GM18909 (cell line): ENCODE measurements around the gene ARHGAP12.

Source experiments
- ATAC-seq: cut with Tn5 transposase; IDR thresholded peaks from one replicate; pipeline ENCODE4 v1.9.1; 2021; ENCODE audit warnings: mild to moderate bottlenecking; ENCODE audit not compliant: unreplicated experiment, poor library complexity

The ARHGAP12 gene

GRCh38 chr10:31952066-31952465, 23.4 kb upstream of the ARHGAP12 start:
- ATAC-seq = no peak

- no peak for ATAC-seq
Observed at GRCh38 chr10:31949266-31949665, 20.6 kb upstream of the ARHGAP12 start.

DNA sequence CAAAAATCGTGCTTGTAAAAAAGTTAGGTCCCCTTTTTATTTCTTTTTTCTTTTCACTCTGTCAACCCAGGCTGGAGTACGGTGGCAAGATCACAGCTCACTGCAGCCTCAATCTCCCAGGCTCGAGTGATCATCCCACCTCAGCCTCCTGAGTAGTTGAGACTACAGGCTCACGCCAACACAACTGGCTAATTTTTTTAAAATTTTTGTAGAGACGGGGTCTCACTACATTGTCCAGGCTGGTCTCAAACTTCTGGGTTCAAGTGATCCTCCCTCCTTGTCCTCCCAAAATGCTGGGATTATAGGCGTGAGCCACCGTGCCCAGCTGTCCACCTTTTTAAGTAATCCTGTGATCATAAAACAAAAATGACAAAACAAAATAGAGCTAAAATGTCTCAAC, 19.4 kb upstream of the ARHGAP12 start:
- no peak for ATAC-seq

DNA sequence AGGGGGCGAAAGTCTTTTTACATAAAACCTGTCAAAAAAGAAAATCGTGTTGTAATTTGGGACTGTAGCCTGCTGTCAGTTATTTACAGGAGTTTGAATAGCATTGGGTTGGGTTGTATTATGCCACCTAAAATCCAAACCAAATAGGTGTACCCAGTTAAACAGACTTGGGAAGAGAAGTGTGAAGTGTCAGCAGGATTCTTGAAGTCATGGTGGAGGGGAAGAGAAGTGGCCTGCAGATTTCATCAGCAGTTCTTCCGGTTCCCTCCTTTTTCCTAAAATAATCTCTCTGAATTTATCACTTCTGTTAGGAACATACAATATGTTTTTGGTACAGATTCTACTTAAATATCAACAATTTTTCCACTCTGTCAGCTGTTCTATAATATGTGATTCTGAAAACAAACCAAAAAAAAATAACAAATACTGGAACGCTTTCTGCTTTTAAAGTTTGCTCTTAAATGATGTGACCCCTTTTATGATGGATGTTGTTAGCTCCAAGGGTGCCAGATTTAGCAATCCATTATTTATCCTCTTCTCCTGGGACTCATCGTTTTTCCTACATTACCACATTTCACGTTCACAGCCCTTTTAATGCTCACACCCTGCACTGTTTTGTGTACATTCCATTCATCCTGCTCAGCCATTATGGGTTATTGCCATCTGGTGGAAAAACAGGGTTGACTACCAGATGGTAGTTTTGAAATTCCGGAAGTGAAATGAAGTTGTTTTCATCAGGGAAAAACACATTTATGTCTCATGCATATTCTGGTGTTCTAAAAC, 18.7 kb upstream of the ARHGAP12 start:
- ATAC-seq = no peak

DNA sequence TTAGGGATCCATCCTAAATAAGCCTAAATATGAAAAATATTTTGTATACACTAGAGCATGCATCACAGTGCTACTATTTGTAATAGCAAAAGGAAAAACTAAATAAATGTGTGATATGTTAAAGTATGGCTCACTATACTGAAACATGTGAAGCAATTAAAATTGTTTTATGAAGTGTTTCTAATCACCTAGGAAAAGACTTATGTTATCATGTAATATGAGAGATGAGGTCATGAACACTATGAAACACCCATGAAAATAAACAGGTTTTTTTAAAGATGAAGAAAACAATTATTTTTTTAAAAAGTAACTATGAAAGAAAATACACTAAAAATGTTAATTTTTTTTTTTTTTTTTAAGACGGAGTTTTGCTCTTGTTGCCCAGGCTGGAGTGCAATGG, 16.8 kb upstream of the ARHGAP12 start:
- no peak for ATAC-seq

DNA sequence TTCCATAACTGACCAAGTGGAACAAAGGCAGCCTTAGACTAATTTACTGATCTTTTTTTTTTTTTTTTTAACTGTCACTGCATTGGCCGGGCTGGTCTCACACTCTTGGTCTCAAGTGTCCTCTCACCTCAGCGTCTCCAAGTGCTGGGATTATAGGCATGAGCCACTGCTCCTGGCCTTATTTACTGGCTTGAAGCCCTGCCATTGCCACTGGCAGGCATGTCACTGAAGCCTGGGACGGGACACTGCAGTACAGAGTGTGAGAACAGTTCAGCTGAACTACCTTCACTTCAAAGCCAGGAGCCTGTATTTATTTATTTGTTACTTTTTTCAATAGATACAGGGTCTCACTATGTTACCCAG, 15.4 kb upstream of the ARHGAP12 start:
- no peak for ATAC-seq

DNA sequence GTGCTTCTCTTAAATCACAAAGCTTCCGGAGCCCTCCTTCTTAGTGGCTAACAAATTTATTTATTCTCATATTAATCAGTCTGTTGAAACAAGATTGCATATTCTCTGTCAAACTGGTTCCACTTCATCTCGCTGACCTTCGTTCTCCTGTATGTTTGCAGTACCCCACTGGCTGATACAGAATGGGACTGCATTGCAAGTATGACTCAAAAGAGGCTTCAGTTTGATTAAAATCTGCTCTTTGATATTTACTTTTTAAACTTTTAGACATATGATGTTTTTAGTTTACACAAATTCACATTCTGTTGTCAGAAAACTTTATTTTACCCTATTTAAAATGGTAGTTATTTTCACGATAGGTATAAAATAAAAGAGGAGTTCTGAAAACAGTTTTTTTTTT, 14.3 kb upstream of the ARHGAP12 start:
- ATAC-seq = no peak

GRCh38 chr10:31942435-31942834, 13.8 kb upstream of the ARHGAP12 start:
- ATAC-seq = no peak

DNA sequence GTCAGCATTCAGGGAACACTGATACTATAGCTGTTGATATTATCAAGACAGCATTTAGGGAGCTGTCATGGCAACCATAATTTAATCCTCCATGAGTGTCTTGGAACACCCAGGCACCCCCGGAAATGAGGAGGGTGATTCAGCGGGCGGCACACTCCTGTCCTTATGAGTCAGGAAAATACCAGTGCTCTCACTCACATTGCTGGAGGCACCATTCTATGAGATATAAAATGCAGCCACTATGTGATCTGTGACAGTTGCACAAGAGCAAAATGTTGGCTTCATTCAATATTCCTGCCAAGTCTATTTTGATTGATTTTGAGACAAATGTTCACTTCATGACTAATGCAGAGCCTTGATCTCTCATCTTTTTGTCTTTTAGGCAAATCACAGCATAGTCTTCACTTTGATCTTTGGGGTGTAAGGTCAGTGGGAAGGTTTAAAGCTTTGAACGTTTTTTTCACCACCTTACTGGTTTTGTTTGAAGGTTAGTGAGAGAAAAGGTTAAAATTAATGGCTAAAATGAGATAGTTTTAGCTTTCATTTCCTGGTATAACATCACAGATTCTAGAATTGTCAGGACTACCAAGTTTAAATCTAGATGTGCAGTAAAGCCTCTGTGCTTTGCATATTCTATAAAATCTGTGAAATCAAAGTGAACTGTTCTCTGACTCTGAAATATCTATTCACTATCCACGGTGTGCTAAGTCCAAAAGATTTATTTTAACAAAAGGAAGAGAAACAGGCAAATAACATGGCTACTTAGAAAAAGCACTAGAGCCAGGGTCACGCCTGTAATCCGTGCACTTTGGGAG, 12.4 kb upstream of the ARHGAP12 start:
- ATAC-seq = no peak

DNA sequence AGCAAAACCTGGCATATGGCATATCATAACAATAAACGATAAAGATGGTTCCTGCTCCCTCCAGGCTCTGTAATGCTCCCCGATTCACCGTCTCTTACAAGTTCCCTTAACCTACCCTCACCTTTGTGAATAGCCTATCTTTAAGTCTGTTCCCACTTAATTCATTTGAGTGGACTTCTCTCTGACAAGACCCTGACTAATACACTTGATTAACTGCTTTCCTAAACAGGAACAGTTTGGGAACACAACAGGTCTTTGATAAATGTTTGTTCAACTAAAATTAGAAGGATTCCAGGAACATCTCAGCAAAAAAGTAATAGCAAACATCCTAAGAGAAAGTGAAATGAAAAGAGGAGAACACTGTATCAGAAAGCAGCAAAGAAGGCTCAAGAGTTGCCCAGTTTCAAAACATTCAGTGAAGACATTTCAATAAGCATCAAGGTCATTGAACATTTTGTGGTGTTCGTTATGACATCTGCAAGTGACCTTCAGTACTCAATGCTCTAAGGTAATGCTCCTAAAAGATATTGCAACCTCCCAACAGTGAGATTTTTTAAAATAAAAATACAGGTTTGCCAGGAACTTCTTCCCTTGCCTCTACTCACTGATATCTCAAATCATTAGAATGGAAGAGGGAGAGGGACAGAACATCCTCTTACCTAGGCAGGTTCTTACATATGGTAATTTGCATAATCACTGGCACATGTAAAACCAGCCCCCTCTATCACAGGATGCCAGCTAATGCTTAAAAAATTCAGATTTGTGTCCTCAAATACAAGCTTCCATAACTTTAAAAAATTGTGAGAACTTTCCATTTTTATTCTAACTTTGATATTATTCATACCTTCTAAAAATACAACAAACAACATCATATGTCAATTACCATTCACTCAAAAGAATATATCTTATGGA, 11.4 kb upstream of the ARHGAP12 start:
- no peak for ATAC-seq

- ATAC-seq = no peak
Observed at GRCh38 chr10:31937371-31937770, 8.7 kb upstream of the ARHGAP12 start.

GRCh38 chr10:31936933-31937332, 8.3 kb upstream of the ARHGAP12 start:
- no peak for ATAC-seq

DNA sequence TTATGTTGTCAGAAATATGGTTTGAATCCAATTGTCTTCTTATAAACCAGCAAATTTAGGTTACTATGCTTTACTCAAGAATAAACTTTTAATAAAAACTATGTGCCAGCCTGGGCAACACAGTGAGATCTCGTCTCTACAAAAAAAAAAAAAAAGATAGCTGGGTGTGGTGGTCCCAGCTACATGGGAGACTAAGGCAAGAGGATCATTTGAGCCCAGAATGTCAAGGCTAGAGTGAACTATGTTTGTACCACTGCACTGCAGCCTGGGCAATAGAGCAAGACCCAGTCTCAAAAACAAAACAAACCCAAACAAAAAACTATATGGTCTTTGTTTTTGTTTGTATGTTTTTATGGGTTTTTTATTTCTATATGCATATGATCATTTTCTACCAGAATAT, 7.5 kb upstream of the ARHGAP12 start:
- ATAC-seq = no peak

GRCh38 chr10:31935678-31936077, 7.0 kb upstream of the ARHGAP12 start:
- ATAC-seq = no peak

- ATAC-seq = no peak
Observed at GRCh38 chr10:31932838-31933237, 4.2 kb upstream of the ARHGAP12 start.

GRCh38 chr10:31930856-31931255, 2.2 kb upstream of the ARHGAP12 start:
- ATAC-seq = no peak

- peak; percentile 35 for ATAC-seq
Observed at GRCh38 chr10:31930023-31930751, 1.6 kb upstream of the ARHGAP12 start.

GRCh38 chr10:31929261-31930022, 811 bp upstream of the ARHGAP12 start:
- peak; percentile 27 for ATAC-seq

- peak; percentile 50 for ATAC-seq
Observed at GRCh38 chr10:31927884-31928548, 615 bp downstream of the ARHGAP12 start.
